NB4 (cell line): ENCODE data around the gene CENPK.

ENCODE experiments used
- CTCF ChIP-seq: IDR thresholded peaks from one replicate; pipeline ENCODE4 v1.5.1; 2012; ENCODE audit warnings: low read depth, low read length
- POLR2A ChIP-seq: IDR thresholded peaks from 2 replicates; pipeline ENCODE4 v1.6.1; 2011; ENCODE audit warnings: mild to moderate bottlenecking; ENCODE audit not compliant: insufficient read length; ENCODE audit errors: extremely low read depth

- TF ChIP-seq POLR2A = no peak
- TF ChIP-seq CTCF = no peak
Measured at GRCh38 chr5:65556718-65557117, 6.2 kb downstream of the CENPK start.
